ENCODE data around the gene HAUS5. TPM values are rescaled to one million over a fixed set of nuclear protein-coding genes. Genes with fewer than 3 reads are reported as not detected.

HAUS5 gene
- total and polyA plus RNA-seq, 10 of the 15 experiments (the other 5 are each of a cell fraction or from before 2014, with no cell fraction given) = 3.1 to 32.6 (median 17.6) TPM

DNA sequence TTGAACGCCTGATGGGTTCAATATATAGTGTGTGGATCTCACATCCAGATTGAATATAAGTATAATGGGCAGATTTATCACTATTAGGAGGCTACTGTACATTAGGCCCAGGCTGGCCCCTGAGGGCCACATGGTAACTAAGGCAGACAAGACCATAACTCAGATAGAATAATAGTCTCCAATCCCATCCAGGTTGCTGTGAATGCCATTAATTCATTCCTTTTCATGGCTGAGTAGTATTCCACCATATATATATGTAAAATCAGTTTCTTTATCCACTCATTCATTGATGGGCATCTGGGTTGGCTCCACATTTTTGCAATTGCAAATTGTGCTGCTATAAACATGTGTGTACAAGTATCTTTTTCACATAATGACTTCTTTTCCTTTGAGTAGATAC is 34.6 kb upstream of the HAUS5 start:
- no TSS peak for BruUV-seq (replicated peaks)
- no peak for FAIRE-seq
- WGBS (ENCODE audit: insufficient coverage, insufficient replicate concordance, low lambda C conversion rate, missing lambda C conversion rate) = 58% methylated on average over 1 of the region's 1 CpG
- TF ChIP-seq ZBED1 (IDR thresholded peaks at IDR 0.05; ENCODE audit: borderline replicate concordance) (no peak), TCF12 (IDR thresholded peaks at IDR 0.05; ENCODE audit: low read depth, low read length) (no peak), ZNF274 (IDR thresholded peaks at IDR 0.05; ENCODE audit: insufficient read depth, insufficient read length) (no peak), NBN (IDR thresholded peaks at IDR 0.05) (no peak), RFX5 (IDR thresholded peaks at IDR 0.05; ENCODE audit: low read depth, low read length) (no peak), STAT1 (conservative IDR thresholded peaks at IDR 0.05) (no peak), MTA2 (IDR thresholded peaks at IDR 0.05; ENCODE audit: low read depth) (no peak), MYB (IDR thresholded peaks at IDR 0.05; ENCODE audit: borderline replicate concordance, low read depth, low read length) (no peak), NR2C2 (IDR thresholded peaks at IDR 0.05; ENCODE audit: borderline replicate concordance, control insufficient read depth, insufficient read length, low read depth) (no peak), YY1 (IDR thresholded peaks at IDR 0.05; ENCODE audit: low read depth, low read length) (no peak)
- TF ChIP-seq, protein P1, sequence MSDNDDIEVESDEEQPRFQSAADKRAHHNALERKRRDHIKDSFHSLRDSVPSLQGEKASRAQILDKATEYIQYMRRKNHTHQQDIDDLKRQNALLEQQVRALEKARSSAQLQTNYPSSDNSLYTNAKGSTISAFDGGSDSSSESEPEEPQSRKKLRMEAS (IDR thresholded peaks at IDR 0.05; ENCODE audit: low read depth, low read length) = no peak
- TF ChIP-seq, protein P2, sequence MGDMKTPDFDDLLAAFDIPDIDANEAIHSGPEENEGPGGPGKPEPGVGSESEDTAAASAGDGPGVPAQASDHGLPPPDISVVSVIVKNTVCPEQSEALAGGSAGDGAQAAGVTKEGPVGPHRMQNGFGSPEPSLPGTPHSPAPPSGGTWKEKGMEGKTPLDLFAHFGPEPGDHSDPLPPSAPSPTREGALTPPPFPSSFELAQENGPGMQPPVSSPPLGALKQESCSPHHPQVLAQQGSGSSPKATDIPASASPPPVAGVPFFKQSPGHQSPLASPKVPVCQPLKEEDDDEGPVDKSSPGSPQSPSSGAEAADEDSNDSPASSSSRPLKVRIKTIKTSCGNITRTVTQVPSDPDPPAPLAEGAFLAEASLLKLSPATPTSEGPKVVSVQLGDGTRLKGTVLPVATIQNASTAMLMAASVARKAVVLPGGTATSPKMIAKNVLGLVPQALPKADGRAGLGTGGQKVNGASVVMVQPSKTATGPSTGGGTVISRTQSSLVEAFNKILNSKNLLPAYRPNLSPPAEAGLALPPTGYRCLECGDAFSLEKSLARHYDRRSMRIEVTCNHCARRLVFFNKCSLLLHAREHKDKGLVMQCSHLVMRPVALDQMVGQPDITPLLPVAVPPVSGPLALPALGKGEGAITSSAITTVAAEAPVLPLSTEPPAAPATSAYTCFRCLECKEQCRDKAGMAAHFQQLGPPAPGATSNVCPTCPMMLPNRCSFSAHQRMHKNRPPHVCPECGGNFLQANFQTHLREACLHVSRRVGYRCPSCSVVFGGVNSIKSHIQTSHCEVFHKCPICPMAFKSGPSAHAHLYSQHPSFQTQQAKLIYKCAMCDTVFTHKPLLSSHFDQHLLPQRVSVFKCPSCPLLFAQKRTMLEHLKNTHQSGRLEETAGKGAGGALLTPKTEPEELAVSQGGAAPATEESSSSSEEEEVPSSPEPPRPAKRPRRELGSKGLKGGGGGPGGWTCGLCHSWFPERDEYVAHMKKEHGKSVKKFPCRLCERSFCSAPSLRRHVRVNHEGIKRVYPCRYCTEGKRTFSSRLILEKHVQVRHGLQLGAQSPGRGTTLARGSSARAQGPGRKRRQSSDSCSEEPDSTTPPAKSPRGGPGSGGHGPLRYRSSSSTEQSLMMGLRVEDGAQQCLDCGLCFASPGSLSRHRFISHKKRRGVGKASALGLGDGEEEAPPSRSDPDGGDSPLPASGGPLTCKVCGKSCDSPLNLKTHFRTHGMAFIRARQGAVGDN (IDR thresholded peaks at IDR 0.05) = no peak
- TF ChIP-seq, protein P3, sequence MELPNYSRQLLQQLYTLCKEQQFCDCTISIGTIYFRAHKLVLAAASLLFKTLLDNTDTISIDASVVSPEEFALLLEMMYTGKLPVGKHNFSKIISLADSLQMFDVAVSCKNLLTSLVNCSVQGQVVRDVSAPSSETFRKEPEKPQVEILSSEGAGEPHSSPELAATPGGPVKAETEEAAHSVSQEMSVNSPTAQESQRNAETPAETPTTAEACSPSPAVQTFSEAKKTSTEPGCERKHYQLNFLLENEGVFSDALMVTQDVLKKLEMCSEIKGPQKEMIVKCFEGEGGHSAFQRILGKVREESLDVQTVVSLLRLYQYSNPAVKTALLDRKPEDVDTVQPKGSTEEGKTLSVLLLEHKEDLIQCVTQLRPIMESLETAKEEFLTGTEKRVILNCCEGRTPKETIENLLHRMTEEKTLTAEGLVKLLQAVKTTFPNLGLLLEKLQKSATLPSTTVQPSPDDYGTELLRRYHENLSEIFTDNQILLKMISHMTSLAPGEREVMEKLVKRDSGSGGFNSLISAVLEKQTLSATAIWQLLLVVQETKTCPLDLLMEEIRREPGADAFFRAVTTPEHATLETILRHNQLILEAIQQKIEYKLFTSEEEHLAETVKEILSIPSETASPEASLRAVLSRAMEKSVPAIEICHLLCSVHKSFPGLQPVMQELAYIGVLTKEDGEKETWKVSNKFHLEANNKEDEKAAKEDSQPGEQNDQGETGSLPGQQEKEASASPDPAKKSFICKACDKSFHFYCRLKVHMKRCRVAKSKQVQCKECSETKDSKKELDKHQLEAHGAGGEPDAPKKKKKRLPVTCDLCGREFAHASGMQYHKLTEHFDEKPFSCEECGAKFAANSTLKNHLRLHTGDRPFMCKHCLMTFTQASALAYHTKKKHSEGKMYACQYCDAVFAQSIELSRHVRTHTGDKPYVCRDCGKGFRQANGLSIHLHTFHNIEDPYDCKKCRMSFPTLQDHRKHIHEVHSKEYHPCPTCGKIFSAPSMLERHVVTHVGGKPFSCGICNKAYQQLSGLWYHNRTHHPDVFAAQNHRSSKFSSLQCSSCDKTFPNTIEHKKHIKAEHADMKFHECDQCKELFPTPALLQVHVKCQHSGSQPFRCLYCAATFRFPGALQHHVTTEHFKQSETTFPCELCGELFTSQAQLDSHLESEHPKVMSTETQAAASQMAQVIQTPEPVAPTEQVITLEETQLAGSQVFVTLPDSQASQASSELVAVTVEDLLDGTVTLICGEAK (IDR thresholded peaks at IDR 0.05; ENCODE audit: borderline replicate concordance) = no peak
- TF ChIP-seq, protein P4, sequence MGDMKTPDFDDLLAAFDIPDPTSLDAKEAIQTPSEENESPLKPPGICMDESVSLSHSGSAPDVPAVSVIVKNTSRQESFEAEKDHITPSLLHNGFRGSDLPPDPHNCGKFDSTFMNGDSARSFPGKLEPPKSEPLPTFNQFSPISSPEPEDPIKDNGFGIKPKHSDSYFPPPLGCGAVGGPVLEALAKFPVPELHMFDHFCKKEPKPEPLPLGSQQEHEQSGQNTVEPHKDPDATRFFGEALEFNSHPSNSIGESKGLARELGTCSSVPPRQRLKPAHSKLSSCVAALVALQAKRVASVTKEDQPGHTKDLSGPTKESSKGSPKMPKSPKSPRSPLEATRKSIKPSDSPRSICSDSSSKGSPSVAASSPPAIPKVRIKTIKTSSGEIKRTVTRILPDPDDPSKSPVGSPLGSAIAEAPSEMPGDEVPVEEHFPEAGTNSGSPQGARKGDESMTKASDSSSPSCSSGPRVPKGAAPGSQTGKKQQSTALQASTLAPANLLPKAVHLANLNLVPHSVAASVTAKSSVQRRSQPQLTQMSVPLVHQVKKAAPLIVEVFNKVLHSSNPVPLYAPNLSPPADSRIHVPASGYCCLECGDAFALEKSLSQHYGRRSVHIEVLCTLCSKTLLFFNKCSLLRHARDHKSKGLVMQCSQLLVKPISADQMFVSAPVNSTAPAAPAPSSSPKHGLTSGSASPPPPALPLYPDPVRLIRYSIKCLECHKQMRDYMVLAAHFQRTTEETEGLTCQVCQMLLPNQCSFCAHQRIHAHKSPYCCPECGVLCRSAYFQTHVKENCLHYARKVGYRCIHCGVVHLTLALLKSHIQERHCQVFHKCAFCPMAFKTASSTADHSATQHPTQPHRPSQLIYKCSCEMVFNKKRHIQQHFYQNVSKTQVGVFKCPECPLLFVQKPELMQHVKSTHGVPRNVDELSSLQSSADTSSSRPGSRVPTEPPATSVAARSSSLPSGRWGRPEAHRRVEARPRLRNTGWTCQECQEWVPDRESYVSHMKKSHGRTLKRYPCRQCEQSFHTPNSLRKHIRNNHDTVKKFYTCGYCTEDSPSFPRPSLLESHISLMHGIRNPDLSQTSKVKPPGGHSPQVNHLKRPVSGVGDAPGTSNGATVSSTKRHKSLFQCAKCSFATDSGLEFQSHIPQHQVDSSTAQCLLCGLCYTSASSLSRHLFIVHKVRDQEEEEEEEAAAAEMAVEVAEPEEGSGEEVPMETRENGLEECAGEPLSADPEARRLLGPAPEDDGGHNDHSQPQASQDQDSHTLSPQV (IDR thresholded peaks at IDR 0.05) = no peak

More for the DNA sequence above, 34.6 kb upstream of the HAUS5 start:
- ChIA-PET SMC1A (ENCODE audit: uncharacterized antibody, unreplicated experiment) (no interaction called here), RAD21 (ENCODE audit: unreplicated experiment) (no interaction called here), POLR2A (no interaction called here), CTCF (no interaction called here)
- Histone ChIP-seq H3K4me2 (ENCODE audit: control insufficient read depth, insufficient read depth) (no peak overlapping the region), H4K20me1 (ENCODE audit: control insufficient read depth, insufficient read depth) (no peaks in the 10 kb centered on the region), H3K4me3 (no peak overlapping the region), H2AFZ (ENCODE audit: control insufficient read depth, low read depth, low read length) (no peak overlapping the region), H3K4me1 (ENCODE audit: control insufficient read depth, insufficient read depth, low read length) (no peaks in the 10 kb centered on the region), H3K9ac (ENCODE audit: control insufficient read depth, insufficient read depth, low read length) (no peak overlapping the region), H3K36me3 (ENCODE audit: control insufficient read depth in 2 of 2, insufficient read depth in 2 of 2, low read length in 1 of 2) (no peaks in the 10 kb centered on the region), H3K27me3 (replicated peaks in 1 of 2; ENCODE audit: control insufficient read depth in 2 of 2, insufficient read depth in 2 of 2, low read length in 1 of 2) (no peaks in the 10 kb centered on the region), H3K79me2 (ENCODE audit: control insufficient read depth, insufficient read depth, low read length) (no peaks in the 10 kb centered on the region), H3K27ac (ENCODE audit: control insufficient read depth, insufficient read depth) (no peak overlapping the region), H3K9me3 (replicated peaks; ENCODE audit: control insufficient read depth, insufficient read depth, low read length) (peaks cover 13% of the 10 kb centered on the region; the same call in 2 of the 3 replicates)
- intact Hi-C loops (cut with micrococcal nuclease; ENCODE audit: unreplicated experiment) = no loop called here
- in situ Hi-C loops (cut with MboI) = no loop called here
- ATAC-seq (no peak), DNase-seq (ENCODE audit: low read depth, low spot score) (no peak)
